HPDE6-E6E7 (cell line): Measurements from ENCODE around the gene PPT2.

Source experiments
- DNase-seq: peaks from one replicate; pipeline ENCODE4 v3.0.0; 2011; ENCODE audit warnings: missing footprints; ENCODE audit errors: extremely low spot score

Gene PPT2

GRCh38 chr6:32153564-32154513 is at the start of gene PPT2:
Gene PPT2, plus strand, starts transcription at chr6:32154141. Its CDS starts 454 bp downstream, at chr6:32154595.
- peak; percentile 67 for DNase-seq

DNA sequence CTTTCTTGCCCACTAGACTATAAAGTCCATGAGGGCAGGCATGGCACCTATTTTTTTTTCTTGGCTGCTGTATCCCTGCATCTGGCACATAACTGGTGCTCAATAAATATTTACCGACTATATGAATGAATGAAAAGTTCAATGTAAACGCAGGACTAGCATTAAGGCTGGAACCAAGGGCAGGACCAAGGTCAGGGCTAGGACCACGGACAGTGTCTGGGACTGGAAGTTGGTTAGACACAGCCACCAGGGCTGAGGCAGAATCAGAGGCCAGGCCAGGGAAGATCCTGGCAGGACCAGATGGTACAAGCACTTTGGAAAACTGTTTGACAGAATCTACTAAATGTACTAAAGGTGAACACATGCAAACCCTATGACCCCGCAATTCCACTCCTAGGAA is 48.5 kb upstream of the PPT2 start:
- no peak for DNase-seq

- no peak for DNase-seq
These were observed 46.5 kb upstream of the PPT2 start for GRCh38 chr6:32107406-32107805.

- DNase-seq, result no peak
These were observed 45.8 kb upstream of the PPT2 start for GRCh38 chr6:32108094-32108627.

GRCh38 chr6:32108727-32109113 is 45.2 kb upstream of the PPT2 start:
- no peak for DNase-seq

DNA sequence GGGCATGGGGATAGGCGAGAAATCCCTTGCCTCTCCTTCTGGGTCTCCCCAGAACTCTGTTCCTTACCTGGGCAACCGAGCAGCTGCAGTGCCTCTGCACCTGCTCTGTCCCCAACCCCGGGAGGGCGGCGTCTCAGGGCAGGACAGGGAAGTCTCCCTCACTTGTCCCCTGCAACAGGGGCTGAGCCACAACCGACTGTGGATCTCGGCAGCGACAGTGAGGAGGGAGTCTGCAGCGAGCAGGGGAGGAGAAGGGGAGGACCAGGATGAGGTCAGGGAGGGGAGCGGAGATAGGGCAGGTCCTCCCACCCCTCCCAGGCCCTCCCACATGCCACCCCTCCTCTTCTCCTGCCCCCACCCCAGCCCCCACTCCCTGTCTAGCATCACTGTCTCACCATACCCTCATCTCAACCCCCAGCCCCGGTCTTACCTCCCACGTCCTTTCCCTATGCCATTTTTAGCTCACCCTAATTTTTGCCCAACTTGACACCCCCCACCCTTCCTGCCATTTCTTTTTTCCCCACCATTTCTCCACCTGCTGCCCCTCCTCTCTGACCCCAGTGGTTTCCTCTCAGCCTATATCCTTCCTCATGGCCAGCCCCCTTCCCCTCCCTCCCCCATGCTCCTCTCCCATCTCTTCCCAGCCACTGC is 44.7 kb upstream of the PPT2 start, which contains the start of gene TNXB:
TNXB (minus strand) TSS at position 225 of the 651 bp plus-strand sequence. CDS start 11,140 bp downstream, outside the sequence.
- DNase-seq, result no peak

GRCh38 chr6:32109765-32110160 is 44.2 kb upstream of the PPT2 start:
- DNase-seq, result no peak

- DNase-seq, result no peak
These were observed 43.3 kb upstream of the PPT2 start for GRCh38 chr6:32110632-32111031.

DNA sequence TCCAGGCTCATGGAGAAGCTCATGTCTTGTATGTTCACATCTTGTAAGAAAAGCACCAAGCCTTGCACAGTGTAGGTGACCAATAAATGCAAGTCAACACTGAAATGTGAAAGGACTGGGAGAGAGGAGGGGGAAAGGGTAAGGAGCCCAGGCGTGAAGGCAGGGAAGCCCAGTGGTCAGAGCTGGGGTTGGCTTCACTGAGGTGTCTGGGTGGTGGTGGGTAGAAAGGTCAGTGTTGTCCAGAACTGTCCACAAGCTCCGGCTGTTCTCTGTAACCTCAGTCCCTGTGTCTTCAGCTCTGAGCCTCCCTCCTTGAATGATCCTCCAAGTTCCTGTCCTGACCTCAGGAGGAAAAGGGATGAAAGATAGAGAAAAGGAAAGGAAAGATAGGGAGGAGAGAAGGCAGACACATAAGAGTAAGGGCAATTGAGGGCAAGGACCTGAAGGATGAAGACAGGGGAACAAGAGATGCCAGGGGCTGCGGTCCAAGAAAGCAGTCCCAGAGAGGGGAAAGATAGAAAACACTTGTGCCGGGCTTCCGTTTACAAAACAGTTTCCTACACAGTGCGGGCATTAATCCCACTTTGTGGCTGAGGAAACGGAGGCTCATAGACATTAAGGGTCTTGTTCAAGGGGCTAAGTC is 42.4 kb upstream of the PPT2 start:
- DNase-seq, result no peak

DNA sequence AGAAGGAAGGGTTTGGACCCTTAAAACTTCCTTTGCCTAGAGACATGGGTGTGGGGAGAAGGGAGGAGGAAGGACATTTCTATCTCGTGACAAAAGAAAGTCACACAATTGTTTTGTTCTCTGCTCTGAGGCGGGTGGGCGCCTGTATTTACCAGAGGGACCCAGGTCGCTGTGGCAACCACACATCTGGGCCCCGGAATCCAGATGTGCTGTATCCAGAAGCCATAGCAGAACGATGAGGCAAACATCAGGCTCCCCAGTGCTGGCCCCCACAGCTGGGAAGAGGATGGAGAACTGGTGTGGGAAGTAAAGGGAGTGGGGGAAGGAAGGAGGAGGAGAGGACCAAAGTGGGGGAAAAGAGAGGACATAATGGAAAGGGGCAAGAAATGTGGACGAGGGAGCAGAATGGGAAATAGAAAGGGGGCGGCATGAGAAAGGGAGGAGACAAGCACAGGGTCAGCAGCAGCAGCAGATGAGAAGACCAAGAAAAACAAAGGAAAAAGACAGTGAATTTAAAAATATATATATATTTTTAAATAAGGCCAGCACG is 41.4 kb upstream of the PPT2 start:
- no peak for DNase-seq

DNA sequence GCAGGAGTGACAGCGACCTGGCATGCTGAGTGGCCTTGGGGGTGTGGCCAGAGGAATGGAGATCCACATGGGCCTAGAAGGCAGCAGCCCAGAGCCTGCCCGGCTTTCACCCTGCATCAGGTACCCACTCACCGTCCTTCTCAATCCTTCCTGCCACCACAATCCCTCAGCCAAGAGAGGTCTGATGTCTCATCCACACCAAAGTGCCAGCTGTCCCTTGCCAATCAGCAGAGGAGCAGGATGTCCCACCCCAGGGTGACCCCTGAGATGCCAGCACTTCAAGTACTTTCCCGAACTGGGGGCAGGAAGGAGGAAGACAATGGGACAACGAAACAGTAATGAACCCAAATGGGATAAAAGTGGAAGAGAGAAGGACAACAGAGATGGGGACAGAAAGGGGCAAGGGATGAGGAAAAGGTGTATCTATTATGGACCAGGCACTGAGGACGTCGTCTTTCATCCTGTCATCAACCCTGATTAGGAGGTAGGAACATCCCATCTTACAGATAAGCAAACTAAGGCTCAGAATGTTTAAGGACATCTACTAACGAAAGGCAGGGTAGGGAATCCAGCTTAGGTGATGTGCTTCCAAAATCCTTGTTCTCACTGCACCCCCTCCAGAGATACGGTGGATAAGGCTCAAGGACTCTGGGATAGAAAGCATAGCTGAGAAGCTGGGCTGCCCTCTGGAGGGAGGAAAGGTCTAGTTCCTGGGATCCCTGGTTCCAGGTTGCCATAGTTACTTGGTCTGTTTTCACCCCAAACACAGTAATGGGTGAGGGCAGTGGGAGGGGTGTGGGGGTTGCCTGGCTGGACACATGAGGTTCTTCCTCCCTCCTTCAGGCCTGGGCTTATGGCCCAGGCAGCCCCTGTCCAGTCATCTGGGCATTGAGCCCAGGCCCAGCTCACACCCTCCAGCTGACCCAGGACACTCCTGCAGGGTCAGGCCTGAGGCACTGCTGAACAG is 40.3 kb upstream of the PPT2 start:
- DNase-seq, result peak; percentile 39

GRCh38 chr6:32114796-32115195 is 39.1 kb upstream of the PPT2 start:
- DNase-seq, result peak; percentile 49

DNA sequence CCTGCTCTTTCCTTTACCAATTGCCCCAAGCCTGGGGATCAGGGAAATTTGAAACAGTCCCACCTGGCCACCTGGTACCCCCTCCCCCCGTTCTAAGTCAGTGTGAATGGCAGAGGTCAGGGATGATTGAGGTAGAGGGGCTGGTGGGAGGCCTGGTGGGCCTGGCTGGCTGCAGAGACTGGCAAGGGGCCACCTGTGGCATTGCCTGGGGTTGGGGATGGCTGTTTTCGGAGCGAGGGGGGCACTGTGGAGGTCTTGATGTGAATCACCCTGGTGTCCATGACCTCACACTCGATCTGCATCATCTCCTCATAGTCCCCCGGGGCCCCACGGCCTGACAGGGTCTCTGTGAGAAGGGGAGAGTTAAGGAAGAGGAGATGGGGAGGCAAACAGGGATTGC is 38.3 kb upstream of the PPT2 start:
- DNase-seq, result no peak

- no peak for DNase-seq
These were observed 37.3 kb upstream of the PPT2 start for GRCh38 chr6:32116674-32117073.

GRCh38 chr6:32117461-32117860 is 36.5 kb upstream of the PPT2 start:
- no peak for DNase-seq

DNA sequence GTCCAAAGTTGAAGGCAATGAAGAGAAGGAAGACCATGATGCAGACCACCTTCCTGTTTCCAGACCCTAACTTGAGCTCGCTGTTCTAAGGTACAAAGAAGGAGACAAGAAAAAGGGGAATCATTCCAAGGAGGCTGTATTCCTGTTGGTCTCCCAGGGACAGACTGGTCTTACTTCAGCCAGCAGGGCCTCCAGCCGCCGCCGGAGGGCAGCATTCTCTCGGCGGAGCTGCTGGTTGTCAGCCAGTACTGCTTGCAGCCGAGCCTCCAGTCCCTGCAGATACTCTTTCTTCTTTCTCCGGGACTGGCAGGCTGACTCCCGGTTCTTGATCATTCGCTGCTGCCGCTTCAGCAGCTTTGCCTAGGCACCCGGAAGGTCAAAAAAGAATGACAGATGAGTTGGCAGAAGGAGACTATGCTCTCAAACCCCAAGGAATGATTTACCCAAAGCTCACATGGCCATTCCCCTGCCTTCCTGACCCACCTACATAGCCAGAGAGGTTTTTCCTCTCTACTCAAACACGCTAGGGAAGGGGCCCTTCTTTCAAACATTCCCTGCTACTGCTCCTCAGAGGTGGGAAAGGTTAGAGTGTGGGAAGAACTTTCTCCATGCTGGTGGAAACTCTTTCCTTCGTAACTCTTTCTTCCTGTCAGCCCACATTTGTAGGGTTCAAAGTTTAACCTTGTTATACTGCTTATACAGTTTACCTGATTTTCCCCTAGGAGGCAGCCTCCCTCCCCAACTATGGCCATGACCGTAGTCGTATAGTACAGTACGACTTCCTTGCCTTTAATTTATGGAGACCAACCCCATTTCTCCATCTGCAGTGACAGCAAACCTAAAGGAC is 34.9 kb upstream of the PPT2 start:
- DNase-seq, result peak; percentile 82

DNA sequence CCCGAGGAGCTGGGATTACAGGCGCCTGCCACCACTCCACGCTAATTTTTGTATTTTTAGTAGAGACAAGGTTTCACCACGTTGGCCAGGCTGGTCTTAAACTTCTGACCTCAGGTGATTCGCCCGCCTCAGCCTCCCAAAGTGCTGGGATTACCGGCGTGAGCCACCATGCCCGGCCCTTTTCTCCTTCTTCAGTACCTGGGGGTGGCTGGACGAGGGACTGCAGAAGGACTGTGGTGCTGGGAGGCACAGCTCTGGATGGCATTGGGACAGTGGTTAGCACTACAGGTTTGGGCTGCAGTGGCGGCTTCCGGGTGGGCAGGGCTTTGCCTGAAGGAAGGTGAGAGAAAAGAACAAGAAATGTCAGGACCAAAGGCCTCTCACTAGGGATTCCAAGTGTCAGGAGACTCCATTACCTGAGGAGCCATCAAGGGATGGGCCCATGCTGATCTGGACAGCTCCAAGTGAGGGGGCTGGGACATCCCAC is 33.3 kb upstream of the PPT2 start:
- DNase-seq, result no peak

- DNase-seq, result no peak
These were observed 30.3 kb upstream of the PPT2 start for GRCh38 chr6:32123681-32124080.

DNA sequence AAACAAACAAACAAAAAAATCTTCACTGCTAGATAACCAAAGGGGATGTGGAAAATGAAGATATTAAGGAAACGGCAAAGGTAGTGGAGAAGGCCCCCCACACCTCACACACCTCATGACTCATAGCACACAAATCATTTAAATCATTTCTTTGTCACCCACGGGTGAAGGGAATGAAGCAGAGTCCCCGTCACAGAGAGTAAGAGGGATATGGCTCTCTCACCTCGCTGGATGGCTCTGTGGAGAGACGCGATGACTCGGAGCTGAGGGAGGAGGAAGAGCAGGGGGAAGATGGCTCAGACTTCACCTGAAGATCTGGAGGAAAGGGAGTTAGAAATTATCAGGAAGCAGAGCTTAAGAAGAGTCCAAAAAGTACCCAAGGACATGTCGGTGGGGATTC is 27.1 kb upstream of the PPT2 start:
- no peak for DNase-seq

- no peak for DNase-seq
These were observed 26.6 kb upstream of the PPT2 start for GRCh38 chr6:32127409-32127716.
